ENCODE measurements around the gene IL18.
A peak's percentile ranks its signal among the peaks of the same experiment; 100 is the strongest.
"Not testable (repeated sequence)": the region's sequence is repeated elsewhere in the genome, so short reads cannot be mapped to it uniquely, and the experiment has no call there.

IL18 gene

GRCh38 chr11:112195113-112195512, 31.2 kb upstream of the IL18 start:
- H3K4me3 ChIP-seq (ENCODE audit: low read depth in 1 of 2, low read length in 2 of 2); H3K4me1 ChIP-seq (ENCODE audit: control insufficient read depth in 1 of 2, insufficient read depth in 2 of 2, low read length in 2 of 2); H3K27ac ChIP-seq (ENCODE audit: low read depth, low read length); H3K9me3 ChIP-seq (ENCODE audit: control insufficient read depth in 1 of 2, low read length in 2 of 2); H3K36me3 ChIP-seq (ENCODE audit: control insufficient read depth in 1 of 2, insufficient read depth in 2 of 2, low read length in 2 of 2); H3K9ac ChIP-seq (ENCODE audit: low read depth in 1 of 2, low read length in 2 of 2); H3K27me3 ChIP-seq (ENCODE audit: control insufficient read depth in 1 of 2, insufficient read depth in 2 of 2, low read length in 2 of 2): not testable (repeated sequence)

GRCh38 chr11:112186304-112186703, 22.4 kb upstream of the IL18 start:
- Histone ChIP-seq H3K9me3 (ENCODE audit: control insufficient read depth in 1 of 2, low read length in 2 of 2) (no peaks in the 10 kb centered on the region), H3K27ac (ENCODE audit: low read depth, low read length) (no peak overlapping the region), H3K4me1 (ENCODE audit: control insufficient read depth in 1 of 2, insufficient read depth in 2 of 2, low read length in 2 of 2) (no peaks in the 10 kb centered on the region), H3K4me3 (ENCODE audit: low read depth in 1 of 2, low read length in 2 of 2) (no peak overlapping the region), H3K36me3 (ENCODE audit: control insufficient read depth in 1 of 2, insufficient read depth in 2 of 2, low read length in 2 of 2) (no peaks in the 10 kb centered on the region), H3K9ac (ENCODE audit: low read depth in 1 of 2, low read length in 2 of 2) (no peak overlapping the region), H3K27me3 (ENCODE audit: control insufficient read depth in 1 of 2, insufficient read depth in 2 of 2, low read length in 2 of 2) (no peaks in the 10 kb centered on the region)

- H3K36me3 ChIP-seq (ENCODE audit: control insufficient read depth in 1 of 2, insufficient read depth in 2 of 2, low read length in 2 of 2) = no peaks in the 10 kb centered on the region
- no peaks in the 10 kb centered on the region for H3K27me3 ChIP-seq (ENCODE audit: control insufficient read depth in 1 of 2, insufficient read depth in 2 of 2, low read length in 2 of 2)
- no peaks in the 10 kb centered on the region for H3K9me3 ChIP-seq (ENCODE audit: control insufficient read depth in 1 of 2, low read length in 2 of 2)
- H3K4me1 ChIP-seq (ENCODE audit: control insufficient read depth in 1 of 2, insufficient read depth in 2 of 2, low read length in 2 of 2) = no peaks in the 10 kb centered on the region
- no peak overlapping the region for H3K4me3 ChIP-seq (ENCODE audit: low read depth in 1 of 2, low read length in 2 of 2)
- H3K9ac ChIP-seq (ENCODE audit: low read depth in 1 of 2, low read length in 2 of 2) = no peak overlapping the region
- no peak overlapping the region for H3K27ac ChIP-seq (ENCODE audit: low read depth, low read length)
Measured at GRCh38 chr11:112185883-112186282, 22.0 kb upstream of the IL18 start.

GRCh38 chr11:112182867-112183266, 19.0 kb upstream of the IL18 start:
- Histone ChIP-seq H3K36me3 (ENCODE audit: control insufficient read depth in 1 of 2, insufficient read depth in 2 of 2, low read length in 2 of 2) (no peaks in the 10 kb centered on the region), H3K27ac (ENCODE audit: low read depth, low read length) (no peak overlapping the region), H3K4me1 (ENCODE audit: control insufficient read depth in 1 of 2, insufficient read depth in 2 of 2, low read length in 2 of 2) (no peaks in the 10 kb centered on the region), H3K4me3 (ENCODE audit: low read depth in 1 of 2, low read length in 2 of 2) (no peak overlapping the region), H3K9me3 (ENCODE audit: control insufficient read depth in 1 of 2, low read length in 2 of 2) (no peaks in the 10 kb centered on the region), H3K9ac (ENCODE audit: low read depth in 1 of 2, low read length in 2 of 2) (no peak overlapping the region), H3K27me3 (ENCODE audit: control insufficient read depth in 1 of 2, insufficient read depth in 2 of 2, low read length in 2 of 2) (no peaks in the 10 kb centered on the region)

GRCh38 chr11:112179601-112180000, 15.7 kb upstream of the IL18 start:
- no peak overlapping the region for H3K27ac ChIP-seq (ENCODE audit: low read depth, low read length)
- no peaks in the 10 kb centered on the region for H3K36me3 ChIP-seq (ENCODE audit: control insufficient read depth in 1 of 2, insufficient read depth in 2 of 2, low read length in 2 of 2)
- H3K9ac ChIP-seq (ENCODE audit: low read depth in 1 of 2, low read length in 2 of 2) = no peak overlapping the region
- H3K4me3 ChIP-seq (ENCODE audit: low read depth in 1 of 2, low read length in 2 of 2) = no peak overlapping the region
- H3K9me3 ChIP-seq (ENCODE audit: control insufficient read depth in 1 of 2, low read length in 2 of 2) = no peaks in the 10 kb centered on the region
- peaks cover 6 to 11% of the 10 kb centered on the region in 2 donors for H3K4me1 ChIP-seq (ENCODE audit: control insufficient read depth in 1 of 2, insufficient read depth in 2 of 2, low read length in 2 of 2)
- no peaks in the 10 kb centered on the region for H3K27me3 ChIP-seq (ENCODE audit: control insufficient read depth in 1 of 2, insufficient read depth in 2 of 2, low read length in 2 of 2)

- Histone ChIP-seq H3K4me1 (ENCODE audit: control insufficient read depth in 1 of 2, insufficient read depth in 2 of 2, low read length in 2 of 2) (peaks cover 6 to 11% of the 10 kb centered on the region in 2 donors), H3K9me3 (ENCODE audit: control insufficient read depth in 1 of 2, low read length in 2 of 2) (no peaks in the 10 kb centered on the region), H3K36me3 (ENCODE audit: control insufficient read depth in 1 of 2, insufficient read depth in 2 of 2, low read length in 2 of 2) (no peaks in the 10 kb centered on the region), H3K4me3 (ENCODE audit: low read depth in 1 of 2, low read length in 2 of 2) (no peak overlapping the region), H3K27me3 (ENCODE audit: control insufficient read depth in 1 of 2, insufficient read depth in 2 of 2, low read length in 2 of 2) (no peaks in the 10 kb centered on the region), H3K9ac (ENCODE audit: low read depth in 1 of 2, low read length in 2 of 2) (no peak overlapping the region), H3K27ac (ENCODE audit: low read depth, low read length) (no peak overlapping the region)
Measured at GRCh38 chr11:112178936-112179335, 15.0 kb upstream of the IL18 start.

GRCh38 chr11:112178428-112178827, 14.5 kb upstream of the IL18 start:
- no peaks in the 10 kb centered on the region for H3K27me3 ChIP-seq (ENCODE audit: control insufficient read depth in 1 of 2, insufficient read depth in 2 of 2, low read length in 2 of 2)
- H3K9me3 ChIP-seq (ENCODE audit: control insufficient read depth in 1 of 2, low read length in 2 of 2) = no peaks in the 10 kb centered on the region
- peaks cover 6 to 11% of the 10 kb centered on the region in 2 donors for H3K4me1 ChIP-seq (ENCODE audit: control insufficient read depth in 1 of 2, insufficient read depth in 2 of 2, low read length in 2 of 2)
- no peak overlapping the region for H3K9ac ChIP-seq (ENCODE audit: low read depth in 1 of 2, low read length in 2 of 2)
- H3K4me3 ChIP-seq (ENCODE audit: low read depth in 1 of 2, low read length in 2 of 2) = no peak overlapping the region
- no peaks in the 10 kb centered on the region for H3K36me3 ChIP-seq (ENCODE audit: control insufficient read depth in 1 of 2, insufficient read depth in 2 of 2, low read length in 2 of 2)
- H3K27ac ChIP-seq (ENCODE audit: low read depth, low read length) = no peak overlapping the region

- no peaks in the 10 kb centered on the region for H3K27me3 ChIP-seq (ENCODE audit: control insufficient read depth in 1 of 2, insufficient read depth in 2 of 2, low read length in 2 of 2)
- no peak overlapping the region for H3K27ac ChIP-seq (ENCODE audit: low read depth, low read length)
- H3K9me3 ChIP-seq (ENCODE audit: control insufficient read depth in 1 of 2, low read length in 2 of 2) = no peaks in the 10 kb centered on the region
- no peaks in the 10 kb centered on the region for H3K36me3 ChIP-seq (ENCODE audit: control insufficient read depth in 1 of 2, insufficient read depth in 2 of 2, low read length in 2 of 2)
- peaks cover 6 to 11% of the 10 kb centered on the region in 2 donors for H3K4me1 ChIP-seq (ENCODE audit: control insufficient read depth in 1 of 2, insufficient read depth in 2 of 2, low read length in 2 of 2)
- no peak overlapping the region for H3K4me3 ChIP-seq (ENCODE audit: low read depth in 1 of 2, low read length in 2 of 2)
- no peak overlapping the region for H3K9ac ChIP-seq (ENCODE audit: low read depth in 1 of 2, low read length in 2 of 2)
Measured at GRCh38 chr11:112177589-112177988, 13.7 kb upstream of the IL18 start.

GRCh38 chr11:112176077-112176476, 12.2 kb upstream of the IL18 start:
- Histone ChIP-seq H3K27ac (ENCODE audit: low read depth, low read length) (no peak overlapping the region), H3K36me3 (ENCODE audit: control insufficient read depth in 1 of 2, insufficient read depth in 2 of 2, low read length in 2 of 2) (no peaks in the 10 kb centered on the region), H3K9ac (ENCODE audit: low read depth in 1 of 2, low read length in 2 of 2) (no peak overlapping the region), H3K4me1 (ENCODE audit: control insufficient read depth in 1 of 2, insufficient read depth in 2 of 2, low read length in 2 of 2) (peaks cover 6 to 11% of the 10 kb centered on the region in 2 donors), H3K27me3 (ENCODE audit: control insufficient read depth in 1 of 2, insufficient read depth in 2 of 2, low read length in 2 of 2) (no peaks in the 10 kb centered on the region), H3K4me3 (ENCODE audit: low read depth in 1 of 2, low read length in 2 of 2) (no peak overlapping the region), H3K9me3 (ENCODE audit: control insufficient read depth in 1 of 2, low read length in 2 of 2) (no peaks in the 10 kb centered on the region)

- Histone ChIP-seq H3K4me1 (ENCODE audit: control insufficient read depth in 1 of 2, insufficient read depth in 2 of 2, low read length in 2 of 2) (peaks cover 6 to 11% of the 10 kb centered on the region in 2 donors), H3K27me3 (ENCODE audit: control insufficient read depth in 1 of 2, insufficient read depth in 2 of 2, low read length in 2 of 2) (no peaks in the 10 kb centered on the region), H3K36me3 (ENCODE audit: control insufficient read depth in 1 of 2, insufficient read depth in 2 of 2, low read length in 2 of 2) (no peaks in the 10 kb centered on the region), H3K9me3 (ENCODE audit: control insufficient read depth in 1 of 2, low read length in 2 of 2) (no peaks in the 10 kb centered on the region), H3K27ac (ENCODE audit: low read depth, low read length) (no peak overlapping the region), H3K4me3 (ENCODE audit: low read depth in 1 of 2, low read length in 2 of 2) (peak overlapping the region; percentile 57 to 64), H3K9ac (ENCODE audit: low read depth in 1 of 2, low read length in 2 of 2) (peak overlapping the region; percentile 27 to 38)
Measured at GRCh38 chr11:112175599-112175952, 11.7 kb upstream of the IL18 start.

All from duodenal mucosa (tissue), 2 donors.